H1 (cell line): ENCODE data around the gene INO80. TPM values are rescaled to one million over a fixed set of nuclear protein-coding genes. Genes with fewer than 3 reads are reported as not detected.

Experiments
- CTCF ChIA-PET: fragments of 300-600 bp; sonication (Branson Sonifier 250); formaldehyde crosslinking; loops from one replicate; lab custom pipeline; 2021; ENCODE audit not compliant: partially characterized antibody; lab: Charles Lee
- POLR2A ChIA-PET: fragments of 300-600 bp; sonication (Branson Sonifier 250); formaldehyde crosslinking; loops from one replicate; lab custom pipeline; 2021; ENCODE audit warnings: inconsistent platforms; ENCODE audit not compliant: partially characterized antibody; lab: Charles Lee
- DNase-seq, 2 experiments: peaks; one replicate each; pipeline versions ENCODE4 v3.0.0 to v3.0.0-alpha.2; 2010 to 2022; ENCODE audit warnings: low spot score in 2 of 2, low read depth in 1 of 2, mixed read lengths in 1 of 2
- FAIRE-seq: peaks from 2 replicates; lab custom pipeline; 2011; peaks lifted over from hg19 to GRCh38; lab: Jason Lieb, UNC
- H2AFZ ChIP-seq: 2 replicates; pipeline ENCODE4 v1.8.1; 2012; ENCODE audit warnings: low read length, inconsistent platforms
- H2AK5ac ChIP-seq: 2 replicates; pipeline ENCODE4 v1.6.1; 2013; ENCODE audit warnings: low read depth, low read length
- H2BK120ac ChIP-seq: replicated peaks from 2 replicates; pipeline ENCODE3; 2013; ENCODE audit warnings: low read depth, low read length, inconsistent platforms
- H2BK12ac ChIP-seq: 2 replicates; pipeline ENCODE4 v1.6.1; 2013; ENCODE audit warnings: low read depth, low read length
- H2BK15ac ChIP-seq: 2 replicates; pipeline ENCODE4 v1.6.1; 2013; ENCODE audit warnings: low read length
- H2BK20ac ChIP-seq: 2 replicates; pipeline ENCODE4 v1.6.1; 2013; ENCODE audit warnings: low read length
- H2BK5ac ChIP-seq: 2 replicates; pipeline ENCODE4 v1.6.1; 2013; ENCODE audit warnings: low read depth, low read length
- H3K14ac ChIP-seq: 2 replicates; pipeline ENCODE4 v1.6.1; 2013; ENCODE audit warnings: inconsistent platforms; ENCODE audit not compliant: insufficient read length
- H3K18ac ChIP-seq: 2 replicates; pipeline ENCODE4 v1.6.1; 2013; ENCODE audit warnings: low read length; ENCODE audit errors: extremely low read depth
- H3K23ac ChIP-seq: 2 replicates; pipeline ENCODE4 v1.6.1; 2013; ENCODE audit warnings: inconsistent platforms; ENCODE audit not compliant: insufficient read length
- H3K23me2 ChIP-seq: 2 replicates; pipeline ENCODE4 v1.6.1; 2013; ENCODE audit warnings: low read depth, low read length
- H3K27ac ChIP-seq: 2 replicates; pipeline ENCODE4 v1.6.1; 2011; ENCODE audit warnings: low read depth, low read length, inconsistent platforms
- H3K27me3 ChIP-seq, 4 experiments: replicated peaks in 1 of 4; 1 replicate in 1 of 4; 2 replicates in 3 of 4; pipeline versions ENCODE4 v1.6.1 to v1.8.1; 2011 to 2013; ENCODE audit warnings: low read length in 3 of 4, mild to moderate bottlenecking in 3 of 4, inconsistent platforms in 2 of 4, mixed read lengths in 2 of 4, moderate library complexity in 1 of 4; ENCODE audit not compliant: control insufficient read depth in 3 of 4, insufficient read depth in 3 of 4; ENCODE audit errors: extremely low read depth in 1 of 4
- H3K36me3 ChIP-seq, 4 experiments: 2 replicates each; pipeline versions ENCODE4 v1.6.1 to v1.8.1; 2011 to 2013; ENCODE audit warnings: mild to moderate bottlenecking in 4 of 4, low read length in 3 of 4, moderate library complexity in 2 of 4, control low read depth in 1 of 4, inconsistent platforms in 1 of 4; ENCODE audit not compliant: insufficient read depth in 4 of 4, control insufficient read depth in 2 of 4
- H3K4ac ChIP-seq: replicated peaks from 2 replicates; pipeline ENCODE3; 2013; ENCODE audit warnings: low read length, low read depth, mixed read lengths, inconsistent platforms; ENCODE audit not compliant: insufficient read length
- H3K4me1 ChIP-seq, 4 experiments: replicated peaks in 1 of 4; 1 replicate in 1 of 4; 2 replicates in 3 of 4; pipeline versions ENCODE4 v1.6.1 to v1.8.1; 2011 to 2013; ENCODE audit warnings: low read length in 3 of 4, inconsistent platforms in 2 of 4, mixed read lengths in 1 of 4; ENCODE audit not compliant: insufficient read depth in 4 of 4, control insufficient read depth in 3 of 4
- H3K4me2 ChIP-seq, 2 experiments: 2 replicates each; pipeline versions ENCODE4 v1.6.1 to v1.8.1; 2011 to 2013; ENCODE audit warnings: low read depth in 2 of 2, low read length in 2 of 2, control low read depth in 1 of 2, inconsistent platforms in 1 of 2, mild to moderate bottlenecking in 1 of 2; ENCODE audit not compliant: insufficient read depth in 1 of 2
- H3K4me3 ChIP-seq, 4 experiments: fragments of 200-600, 300-600 bp in 1 of 4; sonication (generic), shearing (Covaris generic), sonication (Bioruptor Twin) in 1 of 4; 2 replicates each; pipeline versions ENCODE4 v1.5.1 to v1.8.1; 2011 to 2016; ENCODE audit warnings: low read length in 4 of 4, low read depth in 3 of 4, control low read depth in 2 of 4, inconsistent platforms in 2 of 4, mild to moderate bottlenecking in 2 of 4, mixed read lengths in 1 of 4, moderate library complexity in 1 of 4; ENCODE audit not compliant: insufficient read depth in 2 of 4; ENCODE audit errors: extremely low read depth in 1 of 4
- H3K56ac ChIP-seq: replicated peaks from 2 replicates; pipeline ENCODE3; 2013; ENCODE audit warnings: low read depth, mild to moderate bottlenecking, mixed read lengths, low read length, inconsistent platforms; ENCODE audit not compliant: insufficient read length
- H3K79me1 ChIP-seq: 2 replicates; pipeline ENCODE4 v1.6.1; 2013; ENCODE audit warnings: low read depth, low read length, control low read depth
- H3K79me2 ChIP-seq, 2 experiments: 2 replicates each; pipeline versions ENCODE4 v1.6.1 to v1.8.1; 2012 to 2013; ENCODE audit warnings: low read length in 2 of 2, mild to moderate bottlenecking in 2 of 2, inconsistent platforms in 1 of 2; ENCODE audit not compliant: insufficient read depth in 2 of 2, control insufficient read depth in 1 of 2
- H3K9ac ChIP-seq, 4 experiments: replicated peaks in 1 of 4; 1 replicate in 1 of 4; 2 replicates in 3 of 4; pipeline versions ENCODE4 v1.6.1 to v1.8.1; 2011 to 2013; ENCODE audit warnings: low read depth in 3 of 4, low read length in 3 of 4, control low read depth in 2 of 4, mild to moderate bottlenecking in 2 of 4, moderate library complexity in 2 of 4, inconsistent platforms in 1 of 4; ENCODE audit errors: extremely low read depth in 1 of 4
- H3K9me3 ChIP-seq, 2 experiments: 2 replicates each; pipeline versions ENCODE4 v1.6.1 to v1.8.1; 2012 to 2013; ENCODE audit warnings: mild to moderate bottlenecking in 2 of 2, moderate library complexity in 2 of 2, control low read depth in 1 of 2, inconsistent platforms in 1 of 2, low read depth in 1 of 2, low read length in 1 of 2, mixed read lengths in 1 of 2; ENCODE audit not compliant: insufficient read depth in 2 of 2
- H4K20me1 ChIP-seq, 2 experiments: replicated peaks in 1 of 2; 2 replicates each; pipeline versions ENCODE3 to v1.8.1; 2011 to 2013; ENCODE audit warnings: inconsistent platforms in 2 of 2, low read length in 2 of 2, mild to moderate bottlenecking in 1 of 2; ENCODE audit not compliant: insufficient read depth in 2 of 2, control insufficient read depth in 1 of 2
- H4K5ac ChIP-seq: 2 replicates; pipeline ENCODE4 v1.6.1; 2013; ENCODE audit warnings: low read length, low read depth, mixed read lengths, inconsistent platforms; ENCODE audit not compliant: insufficient read length
- H4K8ac ChIP-seq: 2 replicates; pipeline ENCODE4 v1.8.0; 2013; ENCODE audit warnings: mild to moderate bottlenecking, moderate library complexity, low read length, inconsistent platforms; ENCODE audit not compliant: insufficient read depth; ENCODE audit errors: extremely low read depth
- H4K91ac ChIP-seq: replicated peaks from 2 replicates; pipeline ENCODE3; 2013; ENCODE audit warnings: low read length, mixed read lengths, inconsistent platforms; ENCODE audit not compliant: insufficient read length
- CHD2 ChIP-seq: IDR thresholded peaks from 2 replicates; pipeline ENCODE4 v1.6.1; 2012; ENCODE audit warnings: low read length, improper control_type of control experiment
- SUZ12 ChIP-seq: fragments of 200-600 bp; sonication (generic); IDR thresholded peaks from 2 replicates; pipeline ENCODE4 v1.6.1; 2012; ENCODE audit warnings: mild to moderate bottlenecking, inconsistent platforms, low read length, moderate library complexity, mixed read lengths
- ZNF274 ChIP-seq: IDR thresholded peaks from 2 replicates; pipeline ENCODE4 v1.7.0; 2012; ENCODE audit warnings: low read length, borderline replicate concordance; ENCODE audit errors: extremely low read depth
- WGBS, 2 experiments: shearing (Covaris generic) in 1 of 2; methylation state at CpG; one replicate each; pipeline versions ENCODE4 v1.1.6 to v1.1.7; 2013 to 2015; ENCODE audit warnings: low lambda C conversion rate in 2 of 2, mixed read lengths in 2 of 2, inconsistent platforms in 1 of 2, low coverage in 1 of 2, missing lambda C conversion rate in 1 of 2; ENCODE audit not compliant: insufficient replicate concordance in 2 of 2, insufficient coverage in 1 of 2, insufficient read length in 1 of 2; ENCODE audit errors: extremely low coverage in 1 of 2, missing lambda C conversion rate in 1 of 2; 5-methylcytosine and 5-hydroxymethylcytosine counted together
- polyA plus RNA-seq, 7 experiments: library from polyadenylated mRNA; depleted of rRNA in 3 of 7; stranded (reverse) in 5 of 7; unstranded in 2 of 7; fragments of >200 nt in 5 of 7; fragments of 200-250 nt in 2 of 7; gene quantifications; 1 replicate in 5 of 7; 2 replicates in 1 of 7; 4 replicates in 1 of 7; pipeline versions ENCODE4 v1.2.1 to v1.2.3, GENCODE V29; 2011 to 2013; ENCODE audit warnings: missing spikeins in 2 of 7, mixed read lengths in 2 of 7
- total RNA-seq: library from RNA; stranded (reverse); fragmentation: NEBNext Ultra II Directional; extraction: Animal tissue kit (Norgen Biotek cat#: 25700); gene quantifications from 2 replicates; pipeline ENCODE4 v1.2.1, GENCODE V29; 2021

INO80 gene
- total and polyA plus RNA-seq, 2 of the 8 experiments (the other 6 are each of a cell fraction or from before 2014, with no cell fraction given), result 4.3 to 24.5 TPM

DNA sequence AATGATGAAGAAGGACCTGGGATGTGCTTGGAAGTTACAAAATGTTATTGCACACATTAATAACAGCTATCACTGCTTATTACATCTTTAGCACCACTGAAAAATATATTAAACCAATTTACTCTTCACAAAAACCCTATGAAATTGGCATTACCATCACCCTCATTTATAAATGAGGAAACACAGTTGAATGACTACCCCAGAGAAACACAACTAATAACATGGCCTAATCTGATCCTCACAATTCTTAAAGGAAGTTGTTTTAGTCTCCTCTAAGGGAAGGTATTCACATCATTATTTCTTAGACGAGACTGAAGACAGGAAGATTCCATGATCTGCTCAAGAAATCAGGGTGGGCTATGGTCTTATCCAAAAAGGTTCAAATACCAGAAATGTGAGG lies 35.9 kb downstream of the INO80 start:
- DNase-seq, result no peak
- Histone ChIP-seq H2BK5ac (no peak overlapping the region), H2BK120ac (no peak overlapping the region), H4K91ac (no peak overlapping the region), H4K8ac (no peak overlapping the region), H3K79me1 (no peaks in the 10 kb centered on the region), H3K27me3 (no peaks in the 10 kb centered on the region), H3K23ac (no peak overlapping the region), H3K9me3 (no peaks in the 10 kb centered on the region), H2AFZ (no peak overlapping the region), H3K14ac (no peak overlapping the region), H3K27ac (no peak overlapping the region), H3K9ac (no peak overlapping the region), H3K18ac (no peak overlapping the region), H4K5ac (no peak overlapping the region), H3K56ac (no peak overlapping the region), H3K79me2 (no peaks in the 10 kb centered on the region; a peak in 1 of 4 replicates), H3K4ac (no peak overlapping the region), H3K36me3 (peaks cover 20 to 70% (median 53%) of the 10 kb centered on the region in 4 experiments), H2AK5ac (no peak overlapping the region), H2BK15ac (no peak overlapping the region), H2BK20ac (no peak overlapping the region), H3K4me2 (no peak overlapping the region), H2BK12ac (no peak overlapping the region), H3K4me1 (no peaks in the 10 kb centered on the region), H4K20me1 (peaks cover 2% of the 10 kb centered on the region in 2 experiments), H3K23me2 (no peaks in the 10 kb centered on the region), H3K4me3 (no peak overlapping the region)
- WGBS, 2 experiments, result 77% methylated on average over 1 of the region's 1 CpG; no CpG with 5 or more reads in 1 of the 2 experiments
- CTCF ChIA-PET, result interaction anchor here (0.8 kb wide), 1 partner anchor 177 kb away, joined by 3 read pairs; no protein-coding TSS in a partner anchor
- POLR2A ChIA-PET, result interaction anchor here (1.5 kb wide), 1 partner anchor 34 kb away, joined by 4 read pairs; no protein-coding TSS in a partner anchor
- no peak for FAIRE-seq
- TF ChIP-seq ZNF274, result no peak
- no peak for TF ChIP-seq CHD2
- no peak for TF ChIP-seq SUZ12
